NB4 (cell line): ENCODE data around the gene PTGFRN.

Experiments used
- DNase-seq: peaks from one replicate; pipeline ENCODE4 v3.0.0; 2010; ENCODE audit warnings: low read depth
- H3K4me3 ChIP-seq: one replicate; pipeline ENCODE4 v1.5.1; 2011; ENCODE audit warnings: mild to moderate bottlenecking, low read depth, low read length, moderate library complexity
- CTCF ChIP-seq: IDR thresholded peaks from one replicate; pipeline ENCODE4 v1.5.1; 2012; ENCODE audit warnings: low read depth, low read length
- MYC ChIP-seq: IDR thresholded peaks from 2 replicates; pipeline ENCODE4 v1.6.1; 2011; ENCODE audit warnings: low read depth, low read length
- POLR2A ChIP-seq: IDR thresholded peaks from 2 replicates; pipeline ENCODE4 v1.6.1; 2011; ENCODE audit warnings: mild to moderate bottlenecking; ENCODE audit not compliant: insufficient read length; ENCODE audit errors: extremely low read depth
- TF ChIP-seq, protein P1 (sequence below): IDR thresholded peaks from 2 replicates; pipeline ENCODE4 v1.6.1; 2011; ENCODE audit warnings: low read depth, low read length

The PTGFRN gene

DNA sequence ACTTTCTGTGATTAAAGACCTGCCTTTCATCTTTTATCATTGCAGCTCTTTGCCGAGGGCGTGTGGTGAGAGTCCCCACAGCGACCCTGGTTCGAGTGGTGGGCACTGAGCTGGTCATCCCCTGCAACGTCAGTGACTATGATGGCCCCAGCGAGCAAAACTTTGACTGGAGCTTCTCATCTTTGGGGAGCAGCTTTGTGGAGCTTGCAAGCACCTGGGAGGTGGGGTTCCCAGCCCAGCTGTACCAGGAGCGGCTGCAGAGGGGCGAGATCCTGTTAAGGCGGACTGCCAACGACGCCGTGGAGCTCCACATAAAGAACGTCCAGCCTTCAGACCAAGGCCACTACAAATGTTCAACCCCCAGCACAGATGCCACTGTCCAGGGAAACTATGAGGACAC is 32.0 kb downstream of the PTGFRN start:
- H3K4me3 ChIP-seq, result no peak overlapping the region

GRCh38 chr1:116942344-116942743 is 32.6 kb downstream of the PTGFRN start:
- no peak for TF ChIP-seq POLR2A
- no peak for TF ChIP-seq MYC
- TF ChIP-seq, protein P1, sequence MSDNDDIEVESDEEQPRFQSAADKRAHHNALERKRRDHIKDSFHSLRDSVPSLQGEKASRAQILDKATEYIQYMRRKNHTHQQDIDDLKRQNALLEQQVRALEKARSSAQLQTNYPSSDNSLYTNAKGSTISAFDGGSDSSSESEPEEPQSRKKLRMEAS, result no peak
- no peak for TF ChIP-seq CTCF
- H3K4me3 ChIP-seq, result no peak overlapping the region
- DNase-seq, result no peak

More for the DNA sequence above, 32.0 kb downstream of the PTGFRN start:
- TF ChIP-seq, protein P1, result no peak
- no peak for TF ChIP-seq CTCF
- TF ChIP-seq MYC, result no peak
- TF ChIP-seq POLR2A, result no peak
- DNase-seq, result no peak

- H3K4me3 ChIP-seq, result no peak overlapping the region
- DNase-seq, result no peak
- TF ChIP-seq, protein P1, result no peak
- TF ChIP-seq CTCF (no peak), MYC (no peak), POLR2A (no peak)
Observed at GRCh38 chr1:116943438-116943837, 33.7 kb downstream of the PTGFRN start.

DNA sequence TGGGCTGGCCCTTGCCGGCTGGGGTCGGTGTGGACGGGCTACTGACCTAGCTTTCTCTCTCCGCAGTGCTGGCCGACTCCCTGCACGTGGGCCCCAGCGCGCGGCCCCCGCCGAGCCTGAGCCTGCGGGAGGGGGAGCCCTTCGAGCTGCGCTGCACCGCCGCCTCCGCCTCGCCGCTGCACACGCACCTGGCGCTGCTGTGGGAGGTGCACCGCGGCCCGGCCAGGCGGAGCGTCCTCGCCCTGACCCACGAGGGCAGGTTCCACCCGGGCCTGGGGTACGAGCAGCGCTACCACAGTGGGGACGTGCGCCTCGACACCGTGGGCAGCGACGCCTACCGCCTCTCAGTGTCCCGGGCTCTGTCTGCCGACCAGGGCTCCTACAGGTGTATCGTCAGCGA is 34.9 kb downstream of the PTGFRN start:
- no peak overlapping the region for H3K4me3 ChIP-seq
- TF ChIP-seq CTCF (no peak), MYC (no peak)
- TF ChIP-seq, protein P1, result no peak
- DNase-seq, result no peak

GRCh38 chr1:116945421-116945820 is 35.7 kb downstream of the PTGFRN start:
- DNase-seq, result no peak

More at GRCh38 chr1:116945421-116945820, 35.7 kb downstream of the PTGFRN start:
- TF ChIP-seq CTCF, result no peak
- TF ChIP-seq, protein P1, result no peak
- no peak for TF ChIP-seq POLR2A
- TF ChIP-seq MYC, result no peak
- no peak overlapping the region for H3K4me3 ChIP-seq
